GM12878 (cell line): ENCODE results near the gene SLX9. TPM values are rescaled to one million over a fixed set of nuclear protein-coding genes. Genes with fewer than 3 reads are reported as not detected.

Experiments
- E4F1 ChIP-seq: fragments of 450-650 bp; IDR thresholded peaks from 2 replicates; pipeline ENCODE4 v1.6.1; 2018; ENCODE audit warnings: borderline replicate concordance, mild to moderate bottlenecking; ENCODE audit not compliant: partially characterized antibody
- MEF2B ChIP-seq: fragments of 450-650 bp; IDR thresholded peaks from 2 replicates; pipeline ENCODE4 v1.6.1; 2018; ENCODE audit warnings: mild to moderate bottlenecking, moderate library complexity; ENCODE audit not compliant: partially characterized antibody, poor library complexity, severe bottlenecking
- RELA ChIP-seq: fragments of 450-650 bp; IDR thresholded peaks from 2 replicates; pipeline ENCODE4 v1.8.0; 2014; ENCODE audit warnings: borderline replicate concordance; ENCODE audit not compliant: partially characterized antibody
- USF1 ChIP-seq: IDR thresholded peaks from 2 replicates; pipeline ENCODE4 v1.6.1; 2011; ENCODE audit warnings: borderline replicate concordance, low read depth, mild to moderate bottlenecking, moderate library complexity, mixed read lengths, low read length; ENCODE audit not compliant: insufficient read depth; ENCODE audit errors: extremely low read length
- ZNF384 ChIP-seq: IDR thresholded peaks from 2 replicates; pipeline ENCODE4 v1.6.1; 2012; ENCODE audit warnings: low read depth, mild to moderate bottlenecking, low read length, improper control_type of control experiment, borderline replicate concordance
- polyA plus RNA-seq, 11 experiments: library from polyadenylated mRNA; depleted of rRNA in 4 of 11; unstranded in 6 of 11; stranded (reverse) in 5 of 11; fragments of >200 nt; fragmentation: Nextera tagmentation in 4 of 11; fragmentation: Illumina TruSeq in 1 of 11; extraction: Ambion mirVana in 4 of 11; extraction: Trizol in 1 of 11; gene quantifications; 1 replicate in 1 of 11; 2 replicates in 10 of 11; pipeline versions ENCODE4 v1.2.1 to v1.2.3, GENCODE V29; 2011 to 2016; ENCODE audit warnings: inconsistent platforms in 2 of 11, missing spikeins in 2 of 11, low read depth in 1 of 11
- total RNA-seq, 4 experiments: library from RNA; depleted of rRNA in 3 of 4; stranded (reverse); fragments of >200 nt in 3 of 4; fragmentation: Illumina TruSeq in 1 of 4; extraction: Trizol in 1 of 4; gene quantifications; 2 replicates each; pipeline versions ENCODE4 v1.2.1 to v1.2.3, GENCODE V29; 2013 to 2021
- TF ChIP-seq, protein P1 (sequence below): fragments of 450-650 bp; conservative IDR thresholded peaks from 2 replicates; pipeline ENCODE4 v1.6.1; 2017; ENCODE audit warnings: mild to moderate bottlenecking, moderate library complexity

Gene SLX9
- total and polyA plus RNA-seq, 10 of the 15 experiments (the other 5 are each of a cell fraction or from before 2014, with no cell fraction given), result 0.69 to 81.3 (median 33.9) TPM

DNA sequence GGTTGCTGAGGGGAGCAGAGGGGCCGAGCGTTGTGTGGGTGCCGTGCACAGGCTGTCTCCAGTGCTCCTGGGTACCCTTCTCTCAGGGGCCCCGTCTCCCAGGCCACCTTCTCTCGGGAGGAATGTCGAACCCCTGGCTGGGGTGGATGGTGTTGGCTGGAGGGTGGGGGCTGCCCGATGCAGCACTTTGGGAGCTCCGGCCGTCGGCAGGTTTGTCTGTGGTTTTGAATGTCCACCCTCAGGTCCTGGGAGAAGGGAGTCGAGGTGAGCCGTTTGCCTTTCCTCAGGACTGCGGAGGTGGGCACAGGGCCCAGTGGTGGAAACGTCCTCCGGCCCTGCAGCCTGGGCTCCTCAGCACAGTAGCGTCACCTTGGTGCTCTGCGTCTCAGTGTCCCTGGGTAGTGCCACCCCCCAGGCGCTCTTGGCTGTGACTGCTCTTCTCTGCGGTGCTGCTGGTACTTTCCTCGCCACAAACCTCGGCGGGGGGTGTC is 14.5 kb downstream of the SLX9 start (continued):
- no peak for TF ChIP-seq USF1
- TF ChIP-seq, protein P1, sequence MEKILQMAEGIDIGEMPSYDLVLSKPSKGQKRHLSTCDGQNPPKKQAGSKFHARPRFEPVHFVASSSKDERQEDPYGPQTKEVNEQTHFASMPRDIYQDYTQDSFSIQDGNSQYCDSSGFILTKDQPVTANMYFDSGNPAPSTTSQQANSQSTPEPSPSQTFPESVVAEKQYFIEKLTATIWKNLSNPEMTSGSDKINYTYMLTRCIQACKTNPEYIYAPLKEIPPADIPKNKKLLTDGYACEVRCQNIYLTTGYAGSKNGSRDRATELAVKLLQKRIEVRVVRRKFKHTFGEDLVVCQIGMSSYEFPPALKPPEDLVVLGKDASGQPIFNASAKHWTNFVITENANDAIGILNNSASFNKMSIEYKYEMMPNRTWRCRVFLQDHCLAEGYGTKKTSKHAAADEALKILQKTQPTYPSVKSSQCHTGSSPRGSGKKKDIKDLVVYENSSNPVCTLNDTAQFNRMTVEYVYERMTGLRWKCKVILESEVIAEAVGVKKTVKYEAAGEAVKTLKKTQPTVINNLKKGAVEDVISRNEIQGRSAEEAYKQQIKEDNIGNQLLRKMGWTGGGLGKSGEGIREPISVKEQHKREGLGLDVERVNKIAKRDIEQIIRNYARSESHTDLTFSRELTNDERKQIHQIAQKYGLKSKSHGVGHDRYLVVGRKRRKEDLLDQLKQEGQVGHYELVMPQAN, result no peak
- no peak for TF ChIP-seq ZNF384
- TF ChIP-seq RELA, result no peak
- TF ChIP-seq MEF2B, result no peak
- TF ChIP-seq E4F1, result no peak
